ENCODE results near the gene PDCD1. TPM values are rescaled to one million over a fixed set of nuclear protein-coding genes. Genes with fewer than 3 reads are reported as not detected.

The PDCD1 gene
- total RNA-seq, 2 donors from 2014 or later = 0.27 to 0.80 TPM

DNA sequence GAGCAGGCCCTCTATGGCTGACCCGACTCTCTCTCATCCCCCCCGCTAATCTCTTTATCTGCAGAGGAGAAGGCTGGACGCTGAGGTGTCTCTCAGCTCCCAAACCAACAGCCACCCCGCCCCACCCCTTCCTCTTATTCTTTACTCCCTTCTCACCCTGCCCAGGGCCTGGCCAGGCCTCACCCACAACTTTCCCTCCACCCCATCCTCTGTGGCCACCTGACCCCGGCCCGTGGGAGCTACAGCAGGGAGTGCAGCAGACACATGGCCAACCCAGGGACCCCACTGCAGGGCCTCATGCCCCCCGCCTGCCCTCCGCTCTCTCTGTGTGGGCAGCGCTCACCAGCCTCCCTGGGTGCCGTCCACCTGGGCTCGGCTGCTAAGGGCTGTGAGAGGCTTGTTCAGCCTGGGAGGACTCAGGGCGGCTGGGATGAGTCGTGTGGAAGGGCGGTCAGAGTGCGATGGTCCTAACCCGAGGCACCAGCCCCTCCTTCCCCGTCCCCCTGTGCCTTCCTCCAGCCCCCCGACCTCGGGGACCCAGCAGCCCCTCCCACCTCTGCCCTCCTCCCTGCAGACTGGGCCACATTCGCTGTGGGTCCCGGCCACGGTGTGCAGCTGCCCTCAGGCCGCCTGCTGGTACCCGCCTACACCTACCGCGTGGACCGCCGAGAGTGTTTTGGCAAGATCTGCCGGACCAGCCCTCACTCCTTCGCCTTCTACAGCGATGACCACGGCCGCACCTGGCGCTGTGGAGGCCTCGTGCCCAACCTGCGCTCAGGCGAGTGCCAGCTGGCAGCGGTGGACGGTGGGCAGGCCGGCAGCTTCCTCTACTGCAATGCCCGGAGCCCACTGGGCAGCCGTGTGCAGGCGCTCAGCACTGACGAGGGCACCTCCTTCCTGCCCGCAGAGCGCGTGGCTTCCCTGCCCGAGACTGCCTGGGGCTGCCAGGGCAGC, 42.9 kb downstream of the PDCD1 start:
- intact Hi-C loops (cut with DNase I) = no loop called here
- Histone ChIP-seq H3K36me3 (no peaks in the 10 kb centered on the region), H3K27me3 (replicated peaks; ENCODE audit: insufficient read depth) (no peaks in the 10 kb centered on the region), H3K4me3 (no peak overlapping the region), H3K4me1 (replicated peaks) (no peaks in the 10 kb centered on the region), H3K27ac (no peak overlapping the region), H3K9me3 (no peaks in the 10 kb centered on the region)
- TF ChIP-seq, protein P1, sequence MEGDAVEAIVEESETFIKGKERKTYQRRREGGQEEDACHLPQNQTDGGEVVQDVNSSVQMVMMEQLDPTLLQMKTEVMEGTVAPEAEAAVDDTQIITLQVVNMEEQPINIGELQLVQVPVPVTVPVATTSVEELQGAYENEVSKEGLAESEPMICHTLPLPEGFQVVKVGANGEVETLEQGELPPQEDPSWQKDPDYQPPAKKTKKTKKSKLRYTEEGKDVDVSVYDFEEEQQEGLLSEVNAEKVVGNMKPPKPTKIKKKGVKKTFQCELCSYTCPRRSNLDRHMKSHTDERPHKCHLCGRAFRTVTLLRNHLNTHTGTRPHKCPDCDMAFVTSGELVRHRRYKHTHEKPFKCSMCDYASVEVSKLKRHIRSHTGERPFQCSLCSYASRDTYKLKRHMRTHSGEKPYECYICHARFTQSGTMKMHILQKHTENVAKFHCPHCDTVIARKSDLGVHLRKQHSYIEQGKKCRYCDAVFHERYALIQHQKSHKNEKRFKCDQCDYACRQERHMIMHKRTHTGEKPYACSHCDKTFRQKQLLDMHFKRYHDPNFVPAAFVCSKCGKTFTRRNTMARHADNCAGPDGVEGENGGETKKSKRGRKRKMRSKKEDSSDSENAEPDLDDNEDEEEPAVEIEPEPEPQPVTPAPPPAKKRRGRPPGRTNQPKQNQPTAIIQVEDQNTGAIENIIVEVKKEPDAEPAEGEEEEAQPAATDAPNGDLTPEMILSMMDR (IDR thresholded peaks at IDR 0.05) = no peak
- TF ChIP-seq POLR2AphosphoS5 (IDR thresholded peaks at IDR 0.05) (no peak), POLR2A (IDR thresholded peaks at IDR 0.05) (no peak)
- WGBS = 84% methylated on average over 47 of the region's 48 CpGs
- no peak for DNase-seq (ENCODE audit: low spot score)

DNA sequence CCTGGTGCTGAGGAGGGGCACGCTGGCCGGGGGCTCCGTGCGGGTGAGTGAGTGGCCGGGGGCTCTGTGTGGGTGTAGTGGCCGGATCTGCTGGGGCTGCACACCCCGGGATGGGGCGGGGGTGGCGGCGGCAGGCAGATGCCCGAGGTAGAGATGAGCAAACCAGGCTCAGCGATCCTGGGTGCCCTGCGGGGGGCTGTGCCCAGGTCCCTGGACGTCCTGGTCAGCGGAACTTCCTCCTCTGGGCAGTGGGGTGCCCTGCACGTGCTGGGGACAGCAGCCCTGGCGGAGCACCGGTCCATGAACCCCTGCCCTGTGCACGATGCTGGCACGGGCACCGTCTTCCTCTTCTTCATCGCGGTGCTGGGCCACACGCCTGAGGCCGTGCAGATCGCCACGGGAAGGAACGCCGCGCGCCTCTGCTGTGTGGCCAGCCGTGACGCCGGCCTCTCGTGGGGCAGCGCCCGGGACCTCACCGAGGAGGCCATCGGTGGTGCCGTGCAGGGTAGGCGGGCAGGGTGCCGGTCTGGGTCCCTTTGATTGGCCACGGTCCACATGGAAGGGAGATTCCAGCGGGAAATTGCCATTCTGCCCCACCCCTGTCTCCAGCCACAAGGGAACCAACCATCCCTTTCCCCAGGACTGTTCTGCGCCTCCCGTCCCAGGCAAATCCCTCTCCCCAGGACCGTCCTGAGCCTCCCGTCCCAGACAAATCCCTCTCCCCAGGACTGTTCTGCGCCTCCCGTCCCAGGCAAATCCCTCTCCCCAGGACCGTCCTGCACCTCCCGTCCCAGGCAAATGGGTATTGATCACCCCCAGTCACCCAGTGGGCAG, 43.8 kb downstream of the PDCD1 start:
- no peaks in the 10 kb centered on the region for H3K27me3 ChIP-seq (replicated peaks; ENCODE audit: insufficient read depth)
- no peak overlapping the region for H3K27ac ChIP-seq
- no peaks in the 10 kb centered on the region for H3K36me3 ChIP-seq
- TF ChIP-seq, protein P1 (IDR thresholded peaks at IDR 0.05) = no peak
- TF ChIP-seq POLR2AphosphoS5 (IDR thresholded peaks at IDR 0.05) (no peak), POLR2A (IDR thresholded peaks at IDR 0.05) (no peak)
- DNase-seq (ENCODE audit: low spot score) = no peak
- no peaks in the 10 kb centered on the region for H3K9me3 ChIP-seq
- intact Hi-C loops (cut with DNase I) = no loop called here
- H3K4me3 ChIP-seq = no peak overlapping the region
- no peaks in the 10 kb centered on the region for H3K4me1 ChIP-seq (replicated peaks)
- 86% methylated on average over 44 of the region's 52 CpGs for WGBS

DNA sequence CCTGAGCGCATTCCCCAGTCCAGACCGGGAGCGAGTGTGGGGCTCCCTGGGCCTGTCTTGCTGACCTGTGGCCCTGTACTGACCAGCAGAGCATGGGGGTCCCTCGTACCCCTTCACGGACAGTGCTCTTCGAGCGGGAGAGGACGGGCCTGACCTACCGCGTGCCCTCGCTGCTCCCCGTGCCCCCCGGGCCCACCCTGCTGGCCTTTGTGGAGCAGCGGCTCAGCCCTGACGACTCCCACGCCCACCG, 44.4 kb downstream of the PDCD1 start:
- H3K4me1 ChIP-seq (replicated peaks) = no peaks in the 10 kb centered on the region
- H3K4me3 ChIP-seq = no peak overlapping the region
- intact Hi-C loops (cut with DNase I) = no loop called here
- no peaks in the 10 kb centered on the region for H3K27me3 ChIP-seq (replicated peaks; ENCODE audit: insufficient read depth)
- H3K27ac ChIP-seq = no peak overlapping the region
- no peak for TF ChIP-seq POLR2AphosphoS5 (IDR thresholded peaks at IDR 0.05)
- TF ChIP-seq, protein P1 (IDR thresholded peaks at IDR 0.05) = no peak
- no peak for TF ChIP-seq POLR2A (IDR thresholded peaks at IDR 0.05)
- no peaks in the 10 kb centered on the region for H3K9me3 ChIP-seq
- DNase-seq (ENCODE audit: low spot score) = no peak
- 92% methylated on average over 17 of the region's 17 CpGs for WGBS
- H3K36me3 ChIP-seq = no peaks in the 10 kb centered on the region

DNA sequence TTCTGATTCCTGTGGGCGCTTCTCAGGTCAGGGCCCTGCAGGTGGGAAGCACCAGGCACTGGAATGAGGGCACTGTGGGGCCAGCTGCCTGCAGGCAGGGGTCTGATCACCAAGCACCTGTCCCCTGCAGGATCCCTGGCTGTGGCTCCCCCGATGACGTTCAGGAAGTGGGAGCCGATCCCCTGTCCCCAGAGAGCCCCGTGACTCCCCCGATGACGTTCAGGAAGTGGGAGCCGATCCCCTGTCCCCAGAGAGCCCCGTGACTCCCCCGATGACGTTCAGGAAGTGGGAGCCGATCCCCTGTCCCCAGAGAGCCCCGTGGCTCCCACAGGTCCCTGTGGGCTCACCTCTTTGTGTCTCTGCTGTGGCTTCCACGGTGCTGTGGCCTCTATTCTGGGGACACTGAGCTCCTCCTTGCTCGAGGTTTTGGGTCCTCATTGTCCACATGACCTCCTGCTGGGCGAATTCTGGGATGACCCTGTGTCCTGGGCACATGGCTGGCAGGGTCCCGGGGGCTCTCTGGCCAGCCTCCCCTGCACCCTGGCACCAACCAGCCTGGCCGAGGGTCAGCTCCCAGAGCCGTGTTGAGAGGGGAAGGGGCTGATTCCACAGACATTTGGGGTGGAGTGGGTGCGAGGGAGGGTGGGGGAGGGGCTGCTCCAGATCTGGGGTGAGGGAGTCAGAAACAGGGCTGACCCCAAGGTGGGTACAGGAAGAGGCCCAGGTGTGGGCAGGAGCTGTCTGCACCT, 44.9 kb downstream of the PDCD1 start:
- intact Hi-C loops (cut with DNase I) = no loop called here
- no peaks in the 10 kb centered on the region for H3K27me3 ChIP-seq (replicated peaks; ENCODE audit: insufficient read depth)

More for the DNA sequence above, 44.9 kb downstream of the PDCD1 start:
- H3K36me3 ChIP-seq = no peaks in the 10 kb centered on the region
- no peaks in the 10 kb centered on the region for H3K4me1 ChIP-seq (replicated peaks)
- DNase-seq (ENCODE audit: low spot score) = no peak
- no peaks in the 10 kb centered on the region for H3K9me3 ChIP-seq
- no peak for TF ChIP-seq POLR2AphosphoS5 (IDR thresholded peaks at IDR 0.05)
- TF ChIP-seq, protein P1 (IDR thresholded peaks at IDR 0.05) = no peak
- TF ChIP-seq POLR2A (IDR thresholded peaks at IDR 0.05) = no peak
- 75% methylated on average over 20 of the region's 20 CpGs for WGBS
- H3K4me3 ChIP-seq = no peak overlapping the region
- H3K27ac ChIP-seq = no peak overlapping the region
